OCI-LY1 (cell line): ENCODE data around the gene CORO2B.

ENCODE experiments used
- CTCF ChIP-seq: fragments of 200-600 bp; sonication (generic), shearing (Covaris generic); IDR thresholded peaks from 2 replicates; pipeline ENCODE4 v1.5.1; 2017; ENCODE audit warnings: mild to moderate bottlenecking, antibody characterized with exemption, low read length, moderate library complexity, mixed read lengths
- EZH2 ChIP-seq: fragments of 200-600 bp; sonication (generic), shearing (Covaris generic); IDR thresholded peaks from 2 replicates; pipeline ENCODE4 v1.8.0; 2017; ENCODE audit warnings: borderline replicate concordance, mixed run types, mild to moderate bottlenecking, antibody characterized with exemption, low read length, moderate library complexity, mixed read lengths

- TF ChIP-seq CTCF (no peak), EZH2 (no peak)
Observed at GRCh38 chr15:68593828-68594532, 15.2 kb downstream of the CORO2B start.
